Progenitor cell of endocrine pancreas (in vitro differentiated cells): ENCODE data around the gene SYT1. TPM values are rescaled to one million over a fixed set of nuclear protein-coding genes. Genes with fewer than 3 reads are reported as not detected.

Experiments used
- DNase-seq: peaks from one replicate; pipeline ENCODE4 v3.0.0; 2021; ENCODE audit warnings: low spot score; ENCODE audit not compliant: unreplicated experiment
- H3K27ac Mint-ChIP-seq: 2 replicates; pipeline ENCODE4 v1.8.0; 2021; ENCODE audit warnings: mild to moderate bottlenecking, moderate library complexity, mixed read lengths
- H3K27me3 Mint-ChIP-seq: 2 replicates; pipeline ENCODE4 v1.8.0; 2021; ENCODE audit warnings: mixed read lengths
- H3K36me3 Mint-ChIP-seq: 2 replicates; pipeline ENCODE4 v1.8.0; 2022; ENCODE audit warnings: mixed read lengths; ENCODE audit not compliant: insufficient read depth
- H3K4me1 Mint-ChIP-seq: 2 replicates; pipeline ENCODE4 v1.8.0; 2021; ENCODE audit warnings: low read depth, mixed read lengths
- H3K4me3 Mint-ChIP-seq: 2 replicates; pipeline ENCODE4 v1.8.0; 2021; ENCODE audit warnings: low read depth, mild to moderate bottlenecking, moderate library complexity, mixed read lengths
- H3K9me3 Mint-ChIP-seq: 2 replicates; pipeline ENCODE4 v1.8.0; 2021; ENCODE audit warnings: low read depth, mixed read lengths
- CTCF ChIP-seq: fragments of 200-600 bp; sonication (generic); IDR thresholded peaks from one replicate; pipeline ENCODE4 v1.5.0; 2021; ENCODE audit warnings: antibody characterized with exemption, mild to moderate bottlenecking; ENCODE audit not compliant: unreplicated experiment
- total RNA-seq: library from RNA; stranded (reverse); gene quantifications from 2 replicates; pipeline ENCODE4 v1.2.1, GENCODE V29; 2021

The SYT1 gene
- total RNA-seq, 1 donor from 2014 or later, result 4.3 TPM

- H3K9me3 Mint-ChIP-seq, result peaks cover 23% of the 10 kb centered on the region
- no peak overlapping the region for H3K27ac Mint-ChIP-seq
- H3K4me3 Mint-ChIP-seq, result no peak overlapping the region
- H3K4me1 Mint-ChIP-seq, result no peaks in the 10 kb centered on the region
- TF ChIP-seq CTCF, result no peak
- no peak for DNase-seq
- peaks cover 3% of the 10 kb centered on the region for H3K36me3 Mint-ChIP-seq
- H3K27me3 Mint-ChIP-seq, result no peaks in the 10 kb centered on the region
Measured at GRCh38 chr12:79217306-79217705, 352.7 kb downstream of the SYT1 start.

- Mint-ChIP-seq H3K27ac (no peak overlapping the region), H3K4me1 (no peaks in the 10 kb centered on the region), H3K27me3 (no peaks in the 10 kb centered on the region), H3K4me3 (no peak overlapping the region), H3K36me3 (peaks cover 7% of the 10 kb centered on the region), H3K9me3 (peaks cover 29% of the 10 kb centered on the region)
- no peak for TF ChIP-seq CTCF
- no peak for DNase-seq
Measured at GRCh38 chr12:79223210-79223609, 358.6 kb downstream of the SYT1 start.

GRCh38 chr12:79223761-79224160, 359.2 kb downstream of the SYT1 start:
- no peaks in the 10 kb centered on the region for H3K27me3 Mint-ChIP-seq
- DNase-seq, result no peak
- H3K36me3 Mint-ChIP-seq, result peaks cover 7% of the 10 kb centered on the region
- H3K27ac Mint-ChIP-seq, result no peak overlapping the region
- no peaks in the 10 kb centered on the region for H3K4me1 Mint-ChIP-seq
- H3K9me3 Mint-ChIP-seq, result peaks cover 29% of the 10 kb centered on the region
- no peak for TF ChIP-seq CTCF
- no peak overlapping the region for H3K4me3 Mint-ChIP-seq

- H3K9me3 Mint-ChIP-seq, result peaks cover 6% of the 10 kb centered on the region
- H3K27ac Mint-ChIP-seq, result no peak overlapping the region
- TF ChIP-seq CTCF, result no peak
Measured at GRCh38 chr12:79227091-79227490, 362.5 kb downstream of the SYT1 start.

GRCh38 chr12:79227646-79228045, 363.1 kb downstream of the SYT1 start:
- no peaks in the 10 kb centered on the region for H3K27me3 Mint-ChIP-seq
- peaks cover 3% of the 10 kb centered on the region for H3K36me3 Mint-ChIP-seq
- no peak overlapping the region for H3K4me3 Mint-ChIP-seq
- no peak overlapping the region for H3K27ac Mint-ChIP-seq
- H3K4me1 Mint-ChIP-seq, result no peaks in the 10 kb centered on the region
- H3K9me3 Mint-ChIP-seq, result peaks cover 4% of the 10 kb centered on the region
- no peak for TF ChIP-seq CTCF
- DNase-seq, result no peak

More at GRCh38 chr12:79227091-79227490, 362.5 kb downstream of the SYT1 start:
- Mint-ChIP-seq H3K27me3 (no peaks in the 10 kb centered on the region), H3K36me3 (peaks cover 5% of the 10 kb centered on the region), H3K4me1 (no peaks in the 10 kb centered on the region), H3K4me3 (no peak overlapping the region)
- no peak for DNase-seq
